Measurements from ENCODE around the gene ODC1.

The ODC1 gene

GRCh38 chr2:10397297-10397875 is 50.7 kb downstream of the ODC1 start:
- no peak for DNase-seq (ENCODE audit: low read depth)
- no peak overlapping the region for H3K4me3 ChIP-seq (ENCODE audit: low read depth, low read length)
- no peak for TF ChIP-seq CTCF (IDR thresholded peaks at IDR 0.05; ENCODE audit: control insufficient read depth, extremely low read depth, insufficient read depth)

GRCh38 chr2:10396464-10396863 is 51.7 kb downstream of the ODC1 start:
- no peak for DNase-seq (ENCODE audit: low read depth)
- H3K4me3 ChIP-seq (ENCODE audit: low read depth, low read length), result no peak overlapping the region
- no peak for TF ChIP-seq CTCF (IDR thresholded peaks at IDR 0.05; ENCODE audit: control insufficient read depth, extremely low read depth, insufficient read depth)

- H3K4me3 ChIP-seq (ENCODE audit: low read depth, low read length), result no peak overlapping the region
- no peak for DNase-seq (ENCODE audit: low read depth)
- no peak for TF ChIP-seq CTCF (IDR thresholded peaks at IDR 0.05; ENCODE audit: control insufficient read depth, extremely low read depth, insufficient read depth)
Observed at GRCh38 chr2:10395893-10396292, 52.2 kb downstream of the ODC1 start.

GRCh38 chr2:10393640-10393982 is 54.5 kb downstream of the ODC1 start:
- no peak for TF ChIP-seq CTCF (IDR thresholded peaks at IDR 0.05; ENCODE audit: control insufficient read depth, extremely low read depth, insufficient read depth)
- H3K4me3 ChIP-seq (ENCODE audit: low read depth, low read length), result no peak overlapping the region
- no peak for DNase-seq (ENCODE audit: low read depth)

- H3K4me3 ChIP-seq (ENCODE audit: low read depth, low read length), result no peak overlapping the region
- TF ChIP-seq CTCF (IDR thresholded peaks at IDR 0.05; ENCODE audit: control insufficient read depth, extremely low read depth, insufficient read depth), result no peak
- no peak for DNase-seq (ENCODE audit: low read depth)
Observed at GRCh38 chr2:10392951-10393639, 55.0 kb downstream of the ODC1 start.

- no peak for DNase-seq (ENCODE audit: low read depth)
- no peak for TF ChIP-seq CTCF (IDR thresholded peaks at IDR 0.05; ENCODE audit: control insufficient read depth, extremely low read depth, insufficient read depth)
- H3K4me3 ChIP-seq (ENCODE audit: low read depth, low read length), result no peak overlapping the region
Observed at GRCh38 chr2:10392548-10392947, 55.6 kb downstream of the ODC1 start.

GRCh38 chr2:10392100-10392499 is 56.0 kb downstream of the ODC1 start:
- no peak for DNase-seq (ENCODE audit: low read depth)
- TF ChIP-seq CTCF (IDR thresholded peaks at IDR 0.05; ENCODE audit: control insufficient read depth, extremely low read depth, insufficient read depth), result no peak
- no peak overlapping the region for H3K4me3 ChIP-seq (ENCODE audit: low read depth, low read length)
